ENCODE results near the gene GIGYF2. TPM values are rescaled to one million over a fixed set of nuclear protein-coding genes. Genes with fewer than 3 reads are reported as not detected.
A peak's percentile ranks its signal among the peaks of the same experiment; 100 is the strongest.

GIGYF2 gene
- total and polyA plus RNA-seq, 2 of the 13 experiments (the other 11 are each of a cell fraction or from before 2014, with no cell fraction given), result 44.9 to 73.5 TPM

- TF ChIP-seq RERE (CRISPR knock-in tag; IDR thresholded peaks at IDR 0.05; ENCODE audit: low read depth) (no peak), ZNF484 (CRISPR knock-in tag; IDR thresholded peaks at IDR 0.05; ENCODE audit: borderline replicate concordance, low read depth) (0 out of 2 replicates have a peak, but pooled peaks have one; percentile 37), ZNF761 (CRISPR knock-in tag; conservative IDR thresholded peaks at IDR 0.05) (no peak; the same call in 1 of the 2 replicates), SMARCC2 (IDR thresholded peaks at IDR 0.05) (no peak; the same call in 1 of the 2 replicates), TFDP2 (CRISPR knock-in tag; IDR thresholded peaks at IDR 0.05) (no peak), HMGXB4 (CRISPR knock-in tag; IDR thresholded peaks at IDR 0.05; ENCODE audit: borderline replicate concordance in 1 of 2, low read depth in 1 of 2) (no peak), ZNF3 (CRISPR knock-in tag; IDR thresholded peaks at IDR 0.05) (no peak), NFKB2 (CRISPR knock-in tag; IDR thresholded peaks at IDR 0.05; ENCODE audit: borderline replicate concordance) (no peak), SP5 (CRISPR knock-in tag; IDR thresholded peaks at IDR 0.05; ENCODE audit: borderline replicate concordance, low read depth) (no peak), SRSF1 (optimal IDR thresholded peaks at IDR 0.05; ENCODE audit: low read depth, low read length) (no peak), ZNF746 (CRISPR knock-in tag; IDR thresholded peaks at IDR 0.05) (no peak), ARNTL (CRISPR knock-in tag; IDR thresholded peaks at IDR 0.05) (no peak), ZNF773 (CRISPR knock-in tag; IDR thresholded peaks at IDR 0.05; ENCODE audit: borderline replicate concordance) (no peak)
- TF ChIP-seq, protein P1, sequence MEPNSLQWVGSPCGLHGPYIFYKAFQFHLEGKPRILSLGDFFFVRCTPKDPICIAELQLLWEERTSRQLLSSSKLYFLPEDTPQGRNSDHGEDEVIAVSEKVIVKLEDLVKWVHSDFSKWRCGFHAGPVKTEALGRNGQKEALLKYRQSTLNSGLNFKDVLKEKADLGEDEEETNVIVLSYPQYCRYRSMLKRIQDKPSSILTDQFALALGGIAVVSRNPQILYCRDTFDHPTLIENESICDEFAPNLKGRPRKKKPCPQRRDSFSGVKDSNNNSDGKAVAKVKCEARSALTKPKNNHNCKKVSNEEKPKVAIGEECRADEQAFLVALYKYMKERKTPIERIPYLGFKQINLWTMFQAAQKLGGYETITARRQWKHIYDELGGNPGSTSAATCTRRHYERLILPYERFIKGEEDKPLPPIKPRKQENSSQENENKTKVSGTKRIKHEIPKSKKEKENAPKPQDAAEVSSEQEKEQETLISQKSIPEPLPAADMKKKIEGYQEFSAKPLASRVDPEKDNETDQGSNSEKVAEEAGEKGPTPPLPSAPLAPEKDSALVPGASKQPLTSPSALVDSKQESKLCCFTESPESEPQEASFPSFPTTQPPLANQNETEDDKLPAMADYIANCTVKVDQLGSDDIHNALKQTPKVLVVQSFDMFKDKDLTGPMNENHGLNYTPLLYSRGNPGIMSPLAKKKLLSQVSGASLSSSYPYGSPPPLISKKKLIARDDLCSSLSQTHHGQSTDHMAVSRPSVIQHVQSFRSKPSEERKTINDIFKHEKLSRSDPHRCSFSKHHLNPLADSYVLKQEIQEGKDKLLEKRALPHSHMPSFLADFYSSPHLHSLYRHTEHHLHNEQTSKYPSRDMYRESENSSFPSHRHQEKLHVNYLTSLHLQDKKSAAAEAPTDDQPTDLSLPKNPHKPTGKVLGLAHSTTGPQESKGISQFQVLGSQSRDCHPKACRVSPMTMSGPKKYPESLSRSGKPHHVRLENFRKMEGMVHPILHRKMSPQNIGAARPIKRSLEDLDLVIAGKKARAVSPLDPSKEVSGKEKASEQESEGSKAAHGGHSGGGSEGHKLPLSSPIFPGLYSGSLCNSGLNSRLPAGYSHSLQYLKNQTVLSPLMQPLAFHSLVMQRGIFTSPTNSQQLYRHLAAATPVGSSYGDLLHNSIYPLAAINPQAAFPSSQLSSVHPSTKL (CRISPR knock-in tag; IDR thresholded peaks at IDR 0.05), result peak; percentile 77
- TF ChIP-seq, protein P2, sequence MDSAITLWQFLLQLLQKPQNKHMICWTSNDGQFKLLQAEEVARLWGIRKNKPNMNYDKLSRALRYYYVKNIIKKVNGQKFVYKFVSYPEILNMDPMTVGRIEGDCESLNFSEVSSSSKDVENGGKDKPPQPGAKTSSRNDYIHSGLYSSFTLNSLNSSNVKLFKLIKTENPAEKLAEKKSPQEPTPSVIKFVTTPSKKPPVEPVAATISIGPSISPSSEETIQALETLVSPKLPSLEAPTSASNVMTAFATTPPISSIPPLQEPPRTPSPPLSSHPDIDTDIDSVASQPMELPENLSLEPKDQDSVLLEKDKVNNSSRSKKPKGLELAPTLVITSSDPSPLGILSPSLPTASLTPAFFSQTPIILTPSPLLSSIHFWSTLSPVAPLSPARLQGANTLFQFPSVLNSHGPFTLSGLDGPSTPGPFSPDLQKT (CRISPR knock-in tag; IDR thresholded peaks at IDR 0.05; ENCODE audit: borderline replicate concordance), result no peak
Measured at GRCh38 chr2:232860593-232861241, 163.6 kb downstream of the GIGYF2 start (continued).
